GM18868 (cell line): ENCODE results near the gene LDB2.

ENCODE experiments used
- ATAC-seq: cut with Tn5 transposase; IDR thresholded peaks from one replicate; pipeline ENCODE4 v1.9.1; 2021; ENCODE audit warnings: mild to moderate bottlenecking, moderate library complexity; ENCODE audit not compliant: unreplicated experiment

LDB2 gene

DNA sequence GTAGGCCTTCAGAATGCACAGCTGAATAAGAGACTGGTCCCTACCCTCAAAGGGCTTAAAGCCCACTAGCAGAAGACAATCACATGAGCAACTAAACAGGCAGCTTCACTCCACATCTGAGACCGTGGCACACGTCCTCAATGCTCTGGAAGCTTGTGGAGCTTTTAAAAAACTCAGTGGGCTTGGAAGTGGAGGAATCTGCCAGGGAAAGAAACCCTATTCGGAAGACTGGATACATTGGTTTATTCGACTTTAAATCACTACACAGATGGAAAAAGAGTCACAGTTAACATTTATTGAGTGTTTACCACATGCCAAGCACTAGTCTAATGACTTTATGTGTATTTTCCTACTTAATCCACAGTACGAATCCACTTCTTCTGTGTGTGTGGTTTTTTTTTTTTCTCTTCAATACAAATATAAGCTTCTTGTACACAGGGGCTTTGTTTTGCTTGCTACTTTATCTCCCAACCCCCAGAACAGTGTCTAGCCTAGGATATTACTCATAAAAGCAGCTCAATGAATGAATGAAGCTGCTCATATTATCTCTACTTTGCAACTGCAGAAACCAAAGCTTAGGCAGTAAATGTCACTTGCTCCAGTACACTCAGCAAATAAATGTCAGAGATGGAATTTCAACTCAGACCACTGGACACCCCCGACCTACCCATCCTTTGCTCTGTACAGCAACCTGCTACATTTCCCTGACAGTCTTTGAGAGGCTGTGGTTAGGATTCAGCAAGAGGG, 137.7 kb downstream of the LDB2 start:
- ATAC-seq = no peak

DNA sequence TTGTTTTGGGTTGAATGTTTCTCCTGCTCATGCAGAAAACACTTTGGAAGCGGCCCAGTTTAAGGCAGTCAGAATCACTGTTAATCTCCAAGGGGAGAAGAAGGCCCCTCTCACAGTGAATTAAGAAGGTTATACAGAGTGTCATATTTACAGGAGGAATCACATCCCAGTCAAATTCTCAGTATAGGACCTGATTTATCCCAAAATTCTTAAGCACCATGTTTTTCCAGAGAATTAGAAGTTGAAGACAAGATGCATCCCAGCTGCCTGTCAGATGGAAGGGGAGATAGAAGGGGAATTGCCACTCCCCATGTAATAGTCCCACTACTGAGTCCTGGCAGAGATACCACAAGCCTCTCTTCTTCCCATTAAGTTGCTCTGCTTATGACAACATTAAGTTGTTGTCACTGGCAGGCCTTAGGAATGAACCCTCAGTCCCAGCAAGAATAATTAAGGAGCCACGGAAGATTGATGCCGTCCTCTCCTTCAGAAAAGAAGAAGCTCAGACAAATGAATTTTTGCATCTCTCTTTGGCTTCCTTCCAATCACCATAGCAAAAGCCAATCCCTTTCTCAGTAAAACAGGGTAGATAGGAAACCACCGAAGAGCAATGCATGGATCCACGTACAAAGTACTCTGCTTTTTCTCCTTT, 138.4 kb downstream of the LDB2 start:
- no peak for ATAC-seq

DNA sequence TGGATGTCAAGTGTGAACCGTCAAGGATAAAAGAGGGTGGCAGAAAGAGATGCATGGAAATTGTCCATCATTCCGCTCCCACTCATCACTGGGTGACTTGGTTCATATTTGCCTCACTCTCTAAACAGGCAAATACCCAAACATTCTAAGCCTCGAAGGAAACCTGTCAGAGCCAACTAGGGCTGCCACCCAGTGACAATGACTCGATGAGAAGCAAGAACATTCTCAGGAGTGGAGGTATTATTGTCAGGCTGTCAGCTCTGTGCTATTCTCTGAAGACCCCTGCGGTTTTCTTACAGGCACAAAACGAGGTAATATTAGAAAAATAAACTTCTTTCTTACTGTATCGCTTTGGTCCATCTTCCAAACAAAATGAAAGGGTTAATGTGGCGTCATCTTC, 139.6 kb downstream of the LDB2 start:
- ATAC-seq = no peak

DNA sequence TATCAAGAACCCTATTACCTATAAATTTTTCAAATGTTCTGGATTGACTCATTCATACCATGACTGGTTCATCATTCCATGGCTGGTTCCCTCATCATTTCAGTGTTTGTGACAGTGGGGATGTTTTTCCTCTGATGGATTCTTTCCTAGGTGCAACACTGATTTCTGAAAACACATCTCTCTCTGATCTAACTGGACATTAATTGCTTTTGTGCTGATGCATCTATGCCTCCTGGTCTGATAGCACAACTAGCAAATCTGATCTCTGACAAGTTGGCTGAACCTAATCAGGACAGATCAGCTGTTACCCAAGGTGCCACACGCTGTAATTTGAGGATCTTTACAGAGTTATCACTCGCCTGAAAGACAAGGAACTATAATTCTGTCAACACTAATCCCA, 140.2 kb downstream of the LDB2 start:
- no peak for ATAC-seq

DNA sequence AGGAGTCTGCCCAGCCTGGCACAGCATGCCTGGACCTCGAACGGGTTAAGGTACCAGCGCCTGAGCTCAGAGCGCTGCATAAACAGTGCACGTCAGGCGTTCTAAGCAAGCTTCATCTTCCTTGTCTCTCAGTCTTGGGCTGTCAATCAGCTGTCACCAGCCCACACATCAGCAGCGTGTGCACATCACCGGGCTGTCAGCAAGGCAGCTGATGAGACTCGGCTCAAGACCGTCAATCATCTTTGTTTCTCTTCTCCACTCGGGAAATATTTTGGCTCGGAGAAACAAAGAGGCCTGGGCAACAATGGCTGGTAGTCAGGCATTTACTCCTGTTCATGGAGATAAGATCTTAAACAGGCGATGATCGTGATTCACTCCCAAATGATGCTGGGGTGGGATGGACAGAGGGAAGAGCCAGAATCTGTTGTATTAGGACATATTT, 141.3 kb downstream of the LDB2 start:
- ATAC-seq = no peak

DNA sequence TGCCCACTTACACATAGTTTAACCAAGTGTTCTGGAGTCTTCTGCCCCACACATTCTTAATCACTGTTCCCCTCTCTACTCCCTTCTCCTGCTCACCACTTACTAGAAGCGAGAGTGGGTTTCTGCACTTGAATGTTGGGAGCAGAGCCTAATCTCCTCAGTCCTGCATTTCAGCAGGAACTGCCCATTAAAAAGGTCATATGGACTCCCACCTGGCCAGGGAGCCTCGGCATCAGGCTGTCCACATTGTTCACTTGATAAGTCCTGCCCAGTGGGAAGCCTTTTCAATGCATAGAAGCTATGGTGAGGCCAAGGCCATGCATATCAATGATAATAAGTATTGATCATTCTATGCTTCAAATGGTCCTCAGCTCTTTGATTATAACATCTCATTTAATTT, 144.3 kb downstream of the LDB2 start:
- no peak for ATAC-seq

DNA sequence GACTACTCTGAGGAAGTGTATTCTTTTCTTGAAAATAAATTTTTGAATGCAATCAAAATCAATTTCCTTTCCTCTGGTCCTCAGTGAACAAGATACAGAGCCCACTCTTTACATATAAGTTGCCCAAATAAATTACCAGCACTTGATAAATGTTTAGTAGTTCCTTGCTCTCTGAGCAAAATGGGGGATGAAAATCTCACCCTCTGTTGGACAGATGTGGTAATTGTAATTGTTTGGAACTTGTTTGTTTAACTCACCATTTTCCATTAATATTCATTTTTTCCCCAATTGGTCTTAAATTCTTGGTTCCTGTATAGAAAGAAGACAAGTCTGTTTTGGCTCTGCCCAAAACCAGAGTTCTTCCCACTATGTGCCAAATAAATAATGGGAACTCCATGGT, 146.3 kb downstream of the LDB2 start:
- no peak for ATAC-seq

DNA sequence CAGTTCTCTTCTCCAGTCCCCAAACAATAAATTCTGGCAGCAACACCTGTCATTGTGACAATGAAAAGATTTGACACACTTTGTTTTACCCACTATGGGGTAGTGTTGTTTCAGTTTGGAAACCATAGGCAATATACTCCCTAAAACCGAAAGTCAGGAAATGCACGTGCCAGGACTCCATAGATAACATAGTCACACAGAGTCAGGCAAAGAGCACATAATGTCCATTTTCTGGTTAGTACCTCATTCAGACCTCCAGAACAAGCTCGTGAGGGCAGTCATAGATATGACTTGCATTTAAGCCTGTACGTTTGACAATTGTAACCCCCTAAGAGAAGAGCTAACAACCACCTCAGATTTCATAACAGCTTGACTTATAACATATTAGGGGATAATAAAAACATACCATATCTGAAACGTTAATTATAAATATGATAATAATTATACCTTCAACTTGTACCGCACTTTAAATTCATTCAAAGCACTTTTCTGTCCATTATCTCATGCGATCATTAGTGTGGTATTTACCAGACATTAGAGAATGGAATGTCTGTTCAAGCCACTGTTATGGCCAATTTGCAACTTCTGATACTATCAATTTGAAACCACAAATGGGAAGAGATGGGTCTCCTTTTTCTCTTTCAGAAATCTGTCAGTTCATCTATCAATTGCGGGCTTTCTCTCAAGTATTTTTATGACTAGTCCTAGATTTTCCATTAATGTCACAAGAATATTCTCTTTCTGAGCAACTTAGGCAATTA, 147.4 kb downstream of the LDB2 start:
- no peak for ATAC-seq

DNA sequence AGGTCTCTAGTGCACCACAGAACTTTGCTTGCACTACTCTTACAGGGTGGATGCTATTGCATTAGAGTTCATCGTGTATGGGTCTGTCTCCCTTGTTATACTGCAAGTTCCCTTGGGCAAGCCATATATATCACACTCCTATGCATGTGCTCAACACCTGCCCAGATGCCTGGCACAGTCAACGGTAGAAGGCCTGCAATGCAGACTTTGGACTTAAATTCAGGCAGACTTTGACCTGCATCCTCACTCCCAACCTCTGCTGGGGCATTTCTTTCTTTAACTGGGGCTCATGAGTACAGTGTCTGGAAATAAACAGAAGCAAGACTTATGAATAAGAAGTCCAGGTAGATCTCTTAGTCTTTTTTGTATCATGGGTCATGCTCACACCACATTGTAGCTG, 148.2 kb downstream of the LDB2 start:
- no peak for ATAC-seq

DNA sequence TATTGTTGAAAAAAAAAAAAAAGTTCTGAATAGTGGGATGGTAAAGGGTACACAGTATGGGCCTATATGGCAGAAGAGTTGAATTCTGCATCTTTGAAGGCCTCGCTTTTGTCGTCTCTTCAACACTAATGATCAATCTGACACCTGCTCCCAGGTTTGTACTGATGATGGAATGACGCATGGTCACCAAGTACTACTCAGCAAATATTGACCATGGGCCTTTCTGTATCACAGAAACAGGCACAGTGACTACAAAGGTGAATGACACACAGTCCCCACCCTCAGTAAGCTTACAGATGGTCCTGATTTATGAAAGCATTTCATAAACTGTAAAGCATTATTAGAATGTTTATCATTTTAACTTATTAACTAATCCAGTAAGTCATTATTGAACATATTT, 152.6 kb downstream of the LDB2 start:
- no peak for ATAC-seq

DNA sequence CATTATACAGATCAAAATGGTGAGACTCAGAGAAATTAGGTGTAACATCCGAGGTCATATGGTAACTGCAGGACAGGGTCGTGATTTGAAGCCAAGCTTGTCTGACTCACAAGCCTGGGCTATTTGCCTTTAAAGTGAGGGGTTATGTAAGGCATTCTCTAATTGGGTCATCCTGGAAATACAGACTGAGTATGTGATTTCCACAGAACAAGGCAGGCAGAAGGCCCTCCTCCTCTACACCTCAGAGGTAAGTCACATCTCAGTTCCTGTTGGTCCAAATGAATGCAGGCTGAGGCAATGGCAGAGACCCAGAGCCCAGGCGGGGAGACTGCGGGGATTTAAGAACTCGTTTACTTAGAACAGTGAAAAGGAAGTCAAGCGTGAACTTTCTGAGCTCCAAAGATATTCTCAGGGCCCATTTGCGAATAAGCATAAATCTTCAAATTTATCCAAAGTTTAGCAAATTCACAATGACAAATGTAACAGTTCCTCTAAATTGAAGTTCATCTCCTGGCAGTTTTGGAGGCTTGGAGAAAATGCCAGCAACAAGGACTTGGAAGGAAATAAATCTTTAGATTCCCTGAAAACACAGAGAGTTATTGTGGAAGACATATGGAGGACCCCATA, 153.3 kb downstream of the LDB2 start:
- no peak for ATAC-seq

DNA sequence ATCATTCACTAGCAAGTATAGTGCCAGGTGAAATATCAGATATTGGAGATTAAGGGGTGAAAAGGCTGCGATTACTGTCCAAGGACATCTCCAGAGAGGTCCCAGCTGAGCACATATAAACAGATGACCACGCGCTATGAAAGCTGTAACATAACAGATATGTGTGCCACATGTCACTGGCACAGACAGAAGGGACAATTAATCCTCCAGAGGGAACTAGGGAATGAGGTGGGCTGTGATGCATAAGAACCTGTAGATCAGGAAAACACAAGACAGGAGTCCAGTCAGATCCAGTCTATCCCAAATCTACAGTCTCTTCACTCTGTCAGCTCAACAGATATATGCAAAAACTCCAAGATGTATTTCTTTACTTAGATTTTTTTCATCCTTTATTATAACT, 157.2 kb downstream of the LDB2 start:
- ATAC-seq = no peak

DNA sequence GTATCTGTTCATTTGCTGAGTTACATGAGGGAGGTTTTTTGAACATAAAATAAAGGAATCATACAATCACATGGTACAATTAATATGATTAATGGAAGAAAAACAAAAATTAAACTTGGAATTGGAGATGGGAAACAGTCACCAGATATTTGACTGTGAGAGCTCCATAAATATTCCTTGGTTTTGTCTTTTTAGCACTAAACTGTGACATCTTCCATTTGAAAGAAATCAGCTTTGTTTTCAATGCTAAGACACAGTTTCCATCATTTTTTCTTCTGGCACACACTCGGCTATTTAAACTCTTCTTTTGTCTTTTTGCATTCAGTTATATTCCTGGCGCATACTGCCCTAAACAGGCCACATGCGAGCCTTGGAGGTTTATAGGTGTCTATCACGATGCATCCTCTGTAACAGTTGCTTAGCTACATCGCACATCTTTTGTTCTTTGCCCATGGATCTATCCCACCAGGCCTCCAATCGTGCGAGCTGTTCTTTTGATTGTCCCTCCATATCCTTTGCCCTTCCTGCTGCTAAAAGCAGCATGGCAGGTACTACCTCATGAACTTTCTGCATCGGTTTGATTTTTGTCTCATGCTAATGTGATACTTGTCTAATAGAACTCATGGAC, 158.3 kb downstream of the LDB2 start:
- ATAC-seq = no peak

DNA sequence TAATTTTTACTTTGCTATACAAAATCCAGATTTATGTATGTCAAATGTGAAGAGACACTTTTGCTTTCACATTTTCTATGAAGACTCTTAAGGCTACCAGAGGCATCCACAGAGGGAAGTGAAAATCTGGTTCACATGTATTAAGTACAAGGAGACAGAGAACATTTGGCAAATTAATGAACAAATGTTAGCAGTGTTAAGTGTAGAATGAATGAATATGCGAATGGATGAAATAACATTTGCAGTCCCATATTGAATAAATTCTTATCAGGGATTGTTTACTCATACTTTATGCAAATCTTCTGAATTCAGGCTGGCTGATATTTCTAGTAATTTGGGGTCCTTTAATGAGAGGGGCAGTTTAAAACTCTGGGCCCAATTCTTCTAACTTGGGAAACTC, 159.9 kb downstream of the LDB2 start:
- no peak for ATAC-seq

DNA sequence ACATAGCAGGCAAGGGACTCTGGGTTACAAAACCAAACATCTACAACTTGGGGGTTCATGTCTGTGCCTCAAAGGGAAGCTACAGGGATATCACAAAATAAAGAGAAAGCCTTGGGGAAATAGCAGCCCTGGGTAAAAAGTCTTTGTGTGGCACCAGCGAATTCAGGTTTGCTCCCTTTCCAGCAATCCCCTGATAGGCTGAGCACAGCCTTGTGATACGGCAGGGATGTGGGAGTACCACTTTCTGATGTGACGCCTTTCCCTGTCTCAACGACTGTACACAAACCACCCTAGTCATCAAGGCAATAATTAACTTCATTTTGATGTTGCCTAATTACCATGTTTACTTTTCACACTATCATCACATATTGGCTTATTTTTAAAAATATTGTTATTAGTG, 164.9 kb downstream of the LDB2 start:
- ATAC-seq = no peak

DNA sequence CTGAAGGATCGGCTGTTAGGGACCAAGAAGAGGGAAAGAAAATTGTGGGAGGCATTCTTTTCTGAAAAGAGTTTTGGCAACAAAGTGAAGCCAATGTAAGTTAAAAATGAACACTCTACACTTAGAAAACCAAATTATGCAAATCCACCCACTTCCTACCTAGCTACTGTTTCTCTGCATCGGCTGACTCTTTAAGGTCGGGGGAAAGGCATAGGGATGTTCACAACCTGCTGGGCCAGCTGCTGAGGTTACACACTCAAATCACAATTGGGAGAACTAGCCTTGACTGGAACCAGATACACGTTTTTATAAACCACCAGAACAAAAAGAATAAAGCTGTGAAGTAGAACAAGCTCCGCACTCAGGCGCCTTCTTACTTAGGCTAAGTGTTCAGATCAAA, 165.7 kb downstream of the LDB2 start:
- ATAC-seq = no peak

DNA sequence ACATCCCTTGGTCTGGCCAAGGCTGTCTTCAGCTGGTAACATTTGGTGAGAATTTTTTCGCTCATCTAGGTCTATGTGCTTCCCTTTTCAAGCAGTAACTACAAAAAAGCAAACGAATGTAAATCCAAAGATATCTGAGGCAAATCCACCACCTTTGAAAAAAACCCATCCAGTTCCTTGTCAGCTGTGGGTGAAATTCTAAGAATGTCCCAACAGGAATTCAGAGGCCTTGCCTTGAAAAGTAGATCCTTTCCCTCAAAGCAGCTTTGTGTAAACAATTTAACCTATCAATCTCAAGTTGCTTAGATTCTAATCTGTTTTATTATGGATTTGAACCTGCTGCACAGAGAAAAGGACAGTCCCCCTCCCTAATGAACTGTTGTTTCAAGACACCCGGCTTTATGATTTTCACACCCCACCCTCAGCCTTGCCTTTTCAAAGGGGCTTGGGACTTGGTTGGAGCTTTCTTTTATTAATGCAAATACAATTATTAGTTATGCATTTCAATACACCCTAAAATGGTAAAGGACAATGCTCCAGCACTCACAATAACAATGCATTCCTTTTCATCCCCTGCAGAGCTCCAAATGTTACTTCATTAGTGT, 166.6 kb downstream of the LDB2 start:
- no peak for ATAC-seq

DNA sequence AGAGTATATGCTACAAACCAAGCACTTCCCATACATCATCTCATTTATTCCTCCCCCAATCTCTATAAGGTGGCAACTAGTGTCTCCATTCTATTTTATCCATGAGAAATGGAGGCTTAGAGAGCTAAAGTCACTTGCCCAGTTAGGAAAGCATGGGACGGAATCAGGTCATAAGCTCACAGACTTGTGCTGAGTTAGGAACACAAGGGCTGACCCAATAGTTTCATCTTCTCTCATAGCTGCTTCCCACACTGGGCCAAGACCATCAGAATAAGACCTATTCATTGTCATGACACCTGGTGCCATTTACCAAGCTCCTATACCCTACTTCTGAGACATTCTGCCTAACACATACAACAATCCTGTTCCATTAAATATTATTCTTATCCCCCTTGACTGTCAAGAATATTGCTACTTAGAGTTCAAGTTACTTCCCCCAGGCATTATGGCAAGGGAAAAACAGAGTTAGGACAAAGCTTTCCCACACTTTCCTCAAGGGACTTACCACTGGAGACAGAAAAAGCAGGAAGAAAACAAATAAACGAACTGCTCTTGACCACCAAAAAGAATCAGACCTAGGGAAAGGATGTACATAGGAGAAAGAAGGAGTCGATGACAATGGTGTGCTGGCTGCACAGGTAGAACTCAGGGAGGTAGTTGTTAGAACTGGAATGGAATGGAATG, 167.8 kb downstream of the LDB2 start:
- ATAC-seq = no peak

DNA sequence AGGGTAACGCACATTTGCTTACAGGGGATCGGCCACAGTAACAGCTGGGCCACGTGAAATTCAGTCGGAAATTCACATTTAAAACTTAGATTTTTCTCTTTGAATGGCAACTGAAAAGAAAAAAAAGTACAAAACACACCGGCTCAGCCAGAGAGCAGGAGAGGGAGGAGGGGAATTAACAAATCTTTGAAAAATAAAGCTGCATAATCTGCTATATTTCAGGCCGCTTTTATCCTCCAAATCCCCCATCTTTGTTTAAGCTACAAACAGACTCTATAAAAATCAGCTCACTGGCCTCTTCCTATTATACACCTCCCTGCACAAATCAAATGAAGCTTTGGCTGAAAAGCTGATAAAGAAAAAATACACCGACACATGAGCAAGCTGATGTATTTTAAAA, 169.1 kb downstream of the LDB2 start:
- no peak for ATAC-seq

DNA sequence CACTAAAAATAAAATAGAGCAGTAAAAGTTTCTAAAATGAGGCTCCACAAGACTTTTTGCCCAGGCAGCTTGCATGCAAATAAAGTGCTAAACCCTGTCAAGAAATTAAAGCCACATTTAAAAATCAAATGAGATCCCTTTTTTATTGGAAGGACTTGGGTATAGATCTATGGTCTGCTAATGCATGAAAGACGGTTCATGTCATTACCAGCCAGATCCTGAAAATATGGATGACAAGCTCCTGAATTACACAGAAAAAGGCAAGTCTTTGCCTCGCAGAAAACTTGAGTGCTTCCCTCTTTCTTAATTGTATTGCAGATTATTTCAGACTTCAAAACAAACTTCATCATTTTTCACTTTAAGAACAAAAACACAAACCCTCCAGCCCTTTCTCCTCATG, 169.6 kb downstream of the LDB2 start:
- ATAC-seq = no peak
